T follicular helper cell (primary cell): Measurements from ENCODE around the gene ZBTB8B.
"Not testable (repeated sequence)": the region's sequence is repeated elsewhere in the genome, so short reads cannot be mapped to it uniquely, and the experiment has no call there.

Source experiments
- DNase-seq: peaks from one replicate; pipeline ENCODE4 v3.0.0-alpha.2; 2020; ENCODE audit warnings: low read depth
- total RNA-seq, 2 experiments: gene quantifications; one replicate each; lab custom pipeline; 2026; lab: John Stamatoyannopoulos, UW

ZBTB8B gene
- 0 to 0.04 reads per million in 2 experiments for total RNA-seq

GRCh38 chr1:32464716-32465577 is at the start of gene ZBTB8B:
Gene ZBTB8B (plus strand): TSS chr1:32465072. CDS start chr1:32470625, 5,553 bp downstream.
- DNase-seq = no peak

- DNase-seq = no peak
Measured at GRCh38 chr1:32421775-32422174, 43.1 kb upstream of the ZBTB8B start.

GRCh38 chr1:32426489-32427255 is 38.2 kb upstream of the ZBTB8B start:
- no peak for DNase-seq

- no peak for DNase-seq
Measured at GRCh38 chr1:32427264-32427963, 37.5 kb upstream of the ZBTB8B start.

- no peak for DNase-seq
Measured at GRCh38 chr1:32431736-32432400, 33.0 kb upstream of the ZBTB8B start.

- no peak for DNase-seq
Measured at GRCh38 chr1:32438136-32438535, 26.7 kb upstream of the ZBTB8B start.

- not testable (repeated sequence) for DNase-seq
Measured at GRCh38 chr1:32438777-32439176, 26.1 kb upstream of the ZBTB8B start.

- not testable (repeated sequence) for DNase-seq
Measured at GRCh38 chr1:32441467-32441866, 23.4 kb upstream of the ZBTB8B start.

- DNase-seq = no peak
Measured at GRCh38 chr1:32447469-32448185, 17.2 kb upstream of the ZBTB8B start.

GRCh38 chr1:32448186-32448772 is 16.6 kb upstream of the ZBTB8B start:
- DNase-seq = not testable (repeated sequence)

- no peak for DNase-seq
Measured at GRCh38 chr1:32448773-32449456, 16.0 kb upstream of the ZBTB8B start.

GRCh38 chr1:32449457-32449831 is 15.4 kb upstream of the ZBTB8B start:
- not testable (repeated sequence) for DNase-seq

- no peak for DNase-seq
Measured at GRCh38 chr1:32454726-32455125, 10.1 kb upstream of the ZBTB8B start.

- no peak for DNase-seq
Measured at GRCh38 chr1:32455958-32456357, 8.9 kb upstream of the ZBTB8B start.

GRCh38 chr1:32458798-32459197 is 6.1 kb upstream of the ZBTB8B start:
- DNase-seq = not testable (repeated sequence)

GRCh38 chr1:32462977-32463376 is 1.9 kb upstream of the ZBTB8B start:
- not testable (repeated sequence) for DNase-seq

GRCh38 chr1:32464191-32464715 is 619 bp upstream of the ZBTB8B start:
- no peak for DNase-seq

GRCh38 chr1:32465578-32465933 is 684 bp downstream of the ZBTB8B start:
- DNase-seq = no peak

GRCh38 chr1:32466761-32467160 is 1.9 kb downstream of the ZBTB8B start:
- DNase-seq = no peak

- no peak for DNase-seq
Measured at GRCh38 chr1:32468791-32469190, 3.9 kb downstream of the ZBTB8B start.
